ENCODE data around the gene SLC39A1.

GRCh38 chr1:154006136-154006535, 42.8 kb upstream of the SLC39A1 start:
- TF ChIP-seq CTCF (IDR thresholded peaks at IDR 0.05) = no peak
- TF ChIP-seq MAX (IDR thresholded peaks at IDR 0.05; ENCODE audit: low read depth) = no peak
- TF ChIP-seq SMC3 (IDR thresholded peaks at IDR 0.05; ENCODE audit: low read depth, low read length) = no peak
- TF ChIP-seq MEF2A (IDR thresholded peaks at IDR 0.05; ENCODE audit: borderline replicate concordance, low read depth) = no peak
- TF ChIP-seq EZH2phosphoT487 (IDR thresholded peaks at IDR 0.05; ENCODE audit: borderline replicate concordance, low read depth) = no peak
- no peak for TF ChIP-seq FOSL2 (IDR thresholded peaks at IDR 0.05; ENCODE audit: borderline replicate concordance, low read depth)
- no peak for TF ChIP-seq NFIC (IDR thresholded peaks at IDR 0.05; ENCODE audit: borderline replicate concordance)
- no peak for TF ChIP-seq IRF3 (IDR thresholded peaks at IDR 0.05; ENCODE audit: low read depth, low read length)
- TF ChIP-seq RAD21 (IDR thresholded peaks at IDR 0.05; ENCODE audit: low read length) = no peak
- no peak for TF ChIP-seq POLR2AphosphoS5 (IDR thresholded peaks at IDR 0.05; ENCODE audit: low read depth, low read length)
- TF ChIP-seq REST (IDR thresholded peaks at IDR 0.05; ENCODE audit: low read depth, low read length) = no peak

All from SK-N-SH (cell line).